Measurements from ENCODE around the gene FAM149B1.

DNA sequence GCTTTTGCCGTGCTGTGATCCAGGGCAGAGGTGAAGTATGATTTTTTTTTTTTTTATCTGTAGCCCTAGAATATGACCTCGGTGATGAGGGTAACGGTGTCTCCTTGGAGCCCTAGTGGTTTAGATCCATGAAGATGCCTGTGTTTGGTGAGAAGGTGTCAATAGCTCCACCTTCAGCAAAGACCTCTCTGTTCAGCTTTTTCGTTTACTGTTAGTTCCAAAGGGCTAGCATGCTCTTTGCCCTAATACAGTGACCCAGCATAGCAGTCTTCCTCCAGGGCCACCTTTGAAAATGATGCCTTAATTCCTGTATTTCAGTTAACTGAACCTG lies 85.3 kb downstream of the FAM149B1 start:
- TF ChIP-seq, protein P1, sequence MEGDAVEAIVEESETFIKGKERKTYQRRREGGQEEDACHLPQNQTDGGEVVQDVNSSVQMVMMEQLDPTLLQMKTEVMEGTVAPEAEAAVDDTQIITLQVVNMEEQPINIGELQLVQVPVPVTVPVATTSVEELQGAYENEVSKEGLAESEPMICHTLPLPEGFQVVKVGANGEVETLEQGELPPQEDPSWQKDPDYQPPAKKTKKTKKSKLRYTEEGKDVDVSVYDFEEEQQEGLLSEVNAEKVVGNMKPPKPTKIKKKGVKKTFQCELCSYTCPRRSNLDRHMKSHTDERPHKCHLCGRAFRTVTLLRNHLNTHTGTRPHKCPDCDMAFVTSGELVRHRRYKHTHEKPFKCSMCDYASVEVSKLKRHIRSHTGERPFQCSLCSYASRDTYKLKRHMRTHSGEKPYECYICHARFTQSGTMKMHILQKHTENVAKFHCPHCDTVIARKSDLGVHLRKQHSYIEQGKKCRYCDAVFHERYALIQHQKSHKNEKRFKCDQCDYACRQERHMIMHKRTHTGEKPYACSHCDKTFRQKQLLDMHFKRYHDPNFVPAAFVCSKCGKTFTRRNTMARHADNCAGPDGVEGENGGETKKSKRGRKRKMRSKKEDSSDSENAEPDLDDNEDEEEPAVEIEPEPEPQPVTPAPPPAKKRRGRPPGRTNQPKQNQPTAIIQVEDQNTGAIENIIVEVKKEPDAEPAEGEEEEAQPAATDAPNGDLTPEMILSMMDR (IDR thresholded peaks at IDR 0.05): no peak
- no peak for TF ChIP-seq POLR2A (IDR thresholded peaks at IDR 0.05)

Measured in uterus (tissue), 2 donors.